Astrocyte (in vitro differentiated cells and primary cell): Measurements from ENCODE around the gene USP49.

ENCODE experiments used
- CTCF ChIP-seq: IDR thresholded peaks from 2 replicates; pipeline ENCODE4 v1.5.1; 2011; ENCODE audit warnings: low read depth, mild to moderate bottlenecking, inconsistent platforms, low read length, moderate library complexity; ENCODE audit not compliant: insufficient read depth
- EZH2 ChIP-seq: IDR thresholded peaks from 2 replicates; pipeline ENCODE4 v1.6.1; 2012; ENCODE audit warnings: mild to moderate bottlenecking, low read length, inconsistent platforms; ENCODE audit not compliant: insufficient read depth

GRCh38 chr6:41871691-41872090 lies 23.5 kb downstream of the USP49 start:
- TF ChIP-seq CTCF, result no peak
- no peak for TF ChIP-seq EZH2
